Transverse colon (tissue), 4 donors: ENCODE measurements around the gene IRF2.

Experiments
- CTCF ChIP-seq, 5 experiments: fragments of 200-600 bp in 3 of 5; fragments of 450-650 bp in 2 of 5; sonication (generic) in 3 of 5; IDR thresholded peaks; 1 replicate in 2 of 5; 2 replicates in 3 of 5; pipeline ENCODE4 v1.5.1; 2016 to 2017; ENCODE audit warnings: antibody characterized with exemption in 5 of 5, inconsistent platforms in 3 of 5, mild to moderate bottlenecking in 2 of 5, moderate library complexity in 1 of 5
- POLR2A ChIP-seq: fragments of 450-650 bp; IDR thresholded peaks from one replicate; pipeline ENCODE4 v1.6.1; 2016; ENCODE audit warnings: antibody characterized with exemption, mild to moderate bottlenecking, moderate library complexity
- POLR2AphosphoS5 ChIP-seq, 3 donors: sonication (generic); formaldehyde crosslinking; IDR thresholded peaks; one replicate each; pipeline ENCODE4 v1.6.1; 2016; ENCODE audit warnings: antibody characterized with exemption in 3 of 3

- TF ChIP-seq CTCF (IDR thresholded peaks at IDR 0.05) (no peak), POLR2AphosphoS5 (IDR thresholded peaks at IDR 0.05) (no peak), POLR2A (no peak)
These were observed 2.3 kb upstream of the IRF2 start for GRCh38 chr4:184476695-184477094.
